ENCODE measurements around the gene SEMA3D.

The SEMA3D gene

GRCh38 chr7:85150624-85151023 is 36.2 kb downstream of the SEMA3D start:
- H3K9me3 Mint-ChIP-seq, result no peaks in the 10 kb centered on the region
- H3K4me3 Mint-ChIP-seq, result no peak overlapping the region
- ATAC-seq (replicated peaks; ENCODE audit: extremely low read depth, poor library complexity, severe bottlenecking), result no peak
- H3K27ac Mint-ChIP-seq (ENCODE audit: low read depth), result no peak overlapping the region
- no peaks in the 10 kb centered on the region for H3K36me3 Mint-ChIP-seq (ENCODE audit: insufficient read depth)
- DNase-seq (ENCODE audit: low spot score in 2 of 2), result no peak
- H3K4me1 Mint-ChIP-seq, result no peaks in the 10 kb centered on the region
- H3K27me3 Mint-ChIP-seq, result no peaks in the 10 kb centered on the region

- Mint-ChIP-seq H3K27me3 (no peaks in the 10 kb centered on the region), H3K4me1 (no peaks in the 10 kb centered on the region), H3K9me3 (no peaks in the 10 kb centered on the region), H3K4me3 (no peak overlapping the region), H3K36me3 (ENCODE audit: insufficient read depth) (no peaks in the 10 kb centered on the region), H3K27ac (ENCODE audit: low read depth) (no peak overlapping the region)
- ATAC-seq (replicated peaks; ENCODE audit: extremely low read depth, poor library complexity, severe bottlenecking) (no peak), DNase-seq (ENCODE audit: low spot score in 2 of 2) (no peak)
These were observed 42.1 kb downstream of the SEMA3D start for GRCh38 chr7:85144771-85145170.

GRCh38 chr7:85135977-85136376 is 50.9 kb downstream of the SEMA3D start:
- H3K27ac Mint-ChIP-seq (ENCODE audit: low read depth), result no peak overlapping the region
- H3K36me3 Mint-ChIP-seq (ENCODE audit: insufficient read depth), result no peaks in the 10 kb centered on the region
- ATAC-seq (replicated peaks; ENCODE audit: extremely low read depth, poor library complexity, severe bottlenecking) (no peak), DNase-seq (ENCODE audit: low spot score in 2 of 2) (no peak)
- H3K9me3 Mint-ChIP-seq, result peaks cover 4% of the 10 kb centered on the region
- H3K4me3 Mint-ChIP-seq, result no peak overlapping the region
- H3K4me1 Mint-ChIP-seq, result no peaks in the 10 kb centered on the region
- H3K27me3 Mint-ChIP-seq, result no peaks in the 10 kb centered on the region

- no peaks in the 10 kb centered on the region for H3K27me3 Mint-ChIP-seq
These were observed 53.3 kb downstream of the SEMA3D start for GRCh38 chr7:85133560-85133959.

GRCh38 chr7:85133006-85133405 is 53.9 kb downstream of the SEMA3D start:
- H3K27me3 Mint-ChIP-seq, result no peaks in the 10 kb centered on the region
- no peaks in the 10 kb centered on the region for H3K9me3 Mint-ChIP-seq
- no peak overlapping the region for H3K27ac Mint-ChIP-seq (ENCODE audit: low read depth)
- H3K4me1 Mint-ChIP-seq, result no peaks in the 10 kb centered on the region
- DNase-seq (ENCODE audit: low spot score in 2 of 2) (no peak), ATAC-seq (replicated peaks; ENCODE audit: extremely low read depth, poor library complexity, severe bottlenecking) (no peak)
- no peak overlapping the region for H3K4me3 Mint-ChIP-seq
- H3K36me3 Mint-ChIP-seq (ENCODE audit: insufficient read depth), result no peaks in the 10 kb centered on the region

More at GRCh38 chr7:85133560-85133959, 53.3 kb downstream of the SEMA3D start:
- H3K4me3 Mint-ChIP-seq, result no peak overlapping the region
- H3K9me3 Mint-ChIP-seq, result peaks cover under 1% of the 10 kb centered on the region
- DNase-seq (ENCODE audit: low spot score in 2 of 2) (no peak), ATAC-seq (replicated peaks; ENCODE audit: extremely low read depth, poor library complexity, severe bottlenecking) (no peak)
- H3K27ac Mint-ChIP-seq (ENCODE audit: low read depth), result no peak overlapping the region
- H3K36me3 Mint-ChIP-seq (ENCODE audit: insufficient read depth), result no peaks in the 10 kb centered on the region
- H3K4me1 Mint-ChIP-seq, result no peaks in the 10 kb centered on the region

GRCh38 chr7:85130702-85131101 is 56.2 kb downstream of the SEMA3D start:
- Mint-ChIP-seq H3K36me3 (ENCODE audit: insufficient read depth) (no peaks in the 10 kb centered on the region), H3K9me3 (no peaks in the 10 kb centered on the region), H3K4me1 (no peaks in the 10 kb centered on the region), H3K27ac (ENCODE audit: low read depth) (no peak overlapping the region), H3K27me3 (no peaks in the 10 kb centered on the region), H3K4me3 (no peak overlapping the region)
- DNase-seq (ENCODE audit: low spot score in 2 of 2), result no peak
- ATAC-seq (replicated peaks; ENCODE audit: extremely low read depth, poor library complexity, severe bottlenecking), result no peak

- Mint-ChIP-seq H3K36me3 (ENCODE audit: insufficient read depth) (no peaks in the 10 kb centered on the region), H3K27me3 (no peaks in the 10 kb centered on the region), H3K9me3 (no peaks in the 10 kb centered on the region), H3K27ac (ENCODE audit: low read depth) (no peak overlapping the region), H3K4me3 (no peak overlapping the region), H3K4me1 (no peaks in the 10 kb centered on the region)
- ATAC-seq (replicated peaks; ENCODE audit: extremely low read depth, poor library complexity, severe bottlenecking) (no peak), DNase-seq (ENCODE audit: low spot score in 2 of 2) (no peak)
These were observed 60.5 kb downstream of the SEMA3D start for GRCh38 chr7:85126383-85126782.

- Mint-ChIP-seq H3K36me3 (ENCODE audit: insufficient read depth) (no peaks in the 10 kb centered on the region), H3K27ac (ENCODE audit: low read depth) (no peak overlapping the region), H3K9me3 (no peaks in the 10 kb centered on the region), H3K4me1 (no peaks in the 10 kb centered on the region), H3K4me3 (no peak overlapping the region), H3K27me3 (no peaks in the 10 kb centered on the region)
- DNase-seq (ENCODE audit: low spot score in 2 of 2), result no peak
- no peak for ATAC-seq (replicated peaks; ENCODE audit: extremely low read depth, poor library complexity, severe bottlenecking)
These were observed 61.2 kb downstream of the SEMA3D start for GRCh38 chr7:85125651-85126131.

- Mint-ChIP-seq H3K9me3 (no peaks in the 10 kb centered on the region), H3K27me3 (no peaks in the 10 kb centered on the region), H3K36me3 (ENCODE audit: insufficient read depth) (no peaks in the 10 kb centered on the region), H3K4me1 (no peaks in the 10 kb centered on the region), H3K27ac (ENCODE audit: low read depth) (no peak overlapping the region), H3K4me3 (no peak overlapping the region)
- ATAC-seq (replicated peaks; ENCODE audit: extremely low read depth, poor library complexity, severe bottlenecking) (no peak), DNase-seq (ENCODE audit: low spot score in 2 of 2) (no peak)
These were observed 61.7 kb downstream of the SEMA3D start for GRCh38 chr7:85125176-85125575.

GRCh38 chr7:85119934-85120333 is 66.9 kb downstream of the SEMA3D start:
- DNase-seq (ENCODE audit: low spot score in 2 of 2), result no peak
- no peak for ATAC-seq (replicated peaks; ENCODE audit: extremely low read depth, poor library complexity, severe bottlenecking)
- H3K4me3 Mint-ChIP-seq, result no peak overlapping the region
- no peaks in the 10 kb centered on the region for H3K4me1 Mint-ChIP-seq
- no peaks in the 10 kb centered on the region for H3K9me3 Mint-ChIP-seq
- H3K27me3 Mint-ChIP-seq, result no peaks in the 10 kb centered on the region
- no peaks in the 10 kb centered on the region for H3K36me3 Mint-ChIP-seq (ENCODE audit: insufficient read depth)
- H3K27ac Mint-ChIP-seq (ENCODE audit: low read depth), result no peak overlapping the region

GRCh38 chr7:85115862-85116261 is 71.0 kb downstream of the SEMA3D start:
- no peaks in the 10 kb centered on the region for H3K27me3 Mint-ChIP-seq
- DNase-seq (ENCODE audit: low spot score in 2 of 2), result no peak
- no peak overlapping the region for H3K27ac Mint-ChIP-seq (ENCODE audit: low read depth)
- H3K4me1 Mint-ChIP-seq, result no peaks in the 10 kb centered on the region
- ATAC-seq (replicated peaks; ENCODE audit: extremely low read depth, poor library complexity, severe bottlenecking), result no peak
- H3K9me3 Mint-ChIP-seq, result peaks cover 10% of the 10 kb centered on the region
- no peak overlapping the region for H3K4me3 Mint-ChIP-seq
- H3K36me3 Mint-ChIP-seq (ENCODE audit: insufficient read depth), result peaks cover 1% of the 10 kb centered on the region

- Mint-ChIP-seq H3K4me3 (no peak overlapping the region), H3K27me3 (no peaks in the 10 kb centered on the region), H3K27ac (ENCODE audit: low read depth) (no peak overlapping the region), H3K4me1 (no peaks in the 10 kb centered on the region), H3K9me3 (peaks cover 10% of the 10 kb centered on the region), H3K36me3 (ENCODE audit: insufficient read depth) (peaks cover 1% of the 10 kb centered on the region)
- DNase-seq (ENCODE audit: low spot score in 2 of 2), result no peak
- no peak for ATAC-seq (replicated peaks; ENCODE audit: extremely low read depth, poor library complexity, severe bottlenecking)
These were observed 71.8 kb downstream of the SEMA3D start for GRCh38 chr7:85115006-85115405.

- H3K4me1 Mint-ChIP-seq, result no peaks in the 10 kb centered on the region
- no peak overlapping the region for H3K4me3 Mint-ChIP-seq
- H3K27me3 Mint-ChIP-seq, result no peaks in the 10 kb centered on the region
- peaks cover 1% of the 10 kb centered on the region for H3K36me3 Mint-ChIP-seq (ENCODE audit: insufficient read depth)
- ATAC-seq (replicated peaks; ENCODE audit: extremely low read depth, poor library complexity, severe bottlenecking) (no peak), DNase-seq (ENCODE audit: low spot score in 2 of 2) (no peak)
- H3K27ac Mint-ChIP-seq (ENCODE audit: low read depth), result no peak overlapping the region
- peaks cover 10% of the 10 kb centered on the region for H3K9me3 Mint-ChIP-seq
These were observed 72.5 kb downstream of the SEMA3D start for GRCh38 chr7:85114342-85114741.

GRCh38 chr7:85111761-85112160 is 75.1 kb downstream of the SEMA3D start:
- no peaks in the 10 kb centered on the region for H3K27me3 Mint-ChIP-seq
- H3K27ac Mint-ChIP-seq (ENCODE audit: low read depth), result no peak overlapping the region
- H3K36me3 Mint-ChIP-seq (ENCODE audit: insufficient read depth), result peaks cover 4% of the 10 kb centered on the region

More at GRCh38 chr7:85111761-85112160, 75.1 kb downstream of the SEMA3D start:
- Mint-ChIP-seq H3K4me3 (no peak overlapping the region), H3K4me1 (no peaks in the 10 kb centered on the region), H3K9me3 (peaks cover 17% of the 10 kb centered on the region)
- DNase-seq (ENCODE audit: low spot score in 2 of 2) (no peak), ATAC-seq (replicated peaks; ENCODE audit: extremely low read depth, poor library complexity, severe bottlenecking) (no peak)
